ENCODE measurements around the gene TSPAN7. TPM values are rescaled to one million over a fixed set of nuclear protein-coding genes. Genes with fewer than 3 reads are reported as not detected.

TSPAN7 gene
- total and polyA plus RNA-seq, 2 donors (not counting 1 experiment from before 2014, with no cell fraction given): 0.07 to 0.32 TPM

DNA sequence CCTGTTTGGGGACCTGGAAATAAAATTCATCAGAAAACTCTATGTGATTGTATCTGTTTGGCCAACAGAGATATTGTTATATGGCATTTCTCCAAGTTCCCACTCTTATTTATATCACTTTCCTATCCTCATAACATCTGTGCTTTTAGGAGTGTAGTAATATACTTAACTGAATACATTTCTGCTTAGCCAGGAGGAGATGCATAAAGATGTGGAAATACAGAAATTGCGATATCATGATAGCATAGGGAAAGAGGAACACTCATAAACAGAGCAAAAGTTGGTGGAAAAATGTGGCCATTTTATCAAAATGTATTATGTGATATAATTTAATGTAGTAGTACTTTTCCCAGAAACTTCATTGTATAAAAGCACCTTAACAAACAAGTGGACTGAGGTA is 46.1 kb upstream of the TSPAN7 start:
- CTCF ChIA-PET: no interaction called here

DNA sequence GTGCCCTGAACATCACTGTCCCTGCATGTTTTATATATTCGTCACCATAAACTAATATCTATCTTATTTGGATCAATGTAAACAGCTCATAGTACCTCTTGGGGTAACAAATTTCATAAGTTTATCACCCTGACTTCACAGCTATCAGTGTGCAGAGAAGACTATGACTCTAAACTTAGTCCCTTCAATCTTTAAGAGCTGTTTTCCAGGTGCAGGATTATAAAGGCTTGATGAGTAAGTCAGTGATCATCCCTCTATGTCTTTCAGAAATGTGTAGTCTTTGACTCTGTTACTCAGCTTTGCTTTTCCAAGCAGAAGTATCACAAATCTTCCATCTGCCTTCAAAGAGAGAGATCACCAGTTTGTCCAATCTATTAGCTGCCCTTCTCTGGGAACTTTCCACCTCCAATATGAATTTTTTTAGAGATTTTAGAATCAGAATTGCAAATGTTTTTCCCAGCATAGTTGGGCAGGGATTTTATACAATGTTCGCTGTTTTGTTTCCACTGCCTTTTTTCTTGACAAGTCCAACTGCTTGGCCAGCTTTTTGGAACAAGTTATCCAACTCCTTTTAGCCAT is 45.1 kb upstream of the TSPAN7 start:
- no peak for ATAC-seq (ENCODE audit: low read depth)
- WGBS (ENCODE audit: insufficient coverage): no CpG with 5 or more reads among the region's 2 CpGs
- H2AFZ ChIP-seq (ENCODE audit: insufficient read depth, low read depth, low read length, poor library complexity, severe bottlenecking): no peak overlapping the region
- no peak for DNase-seq
- H3K9ac ChIP-seq (ENCODE audit: low read length): no peak overlapping the region
- no peak overlapping the region for H3K4me3 ChIP-seq (ENCODE audit: control extremely low read depth in 1 of 5, extremely low read depth in 1 of 5, insufficient read depth in 1 of 5, low read depth in 2 of 5, low read length in 4 of 5)
- no peaks in the 10 kb centered on the region for H3K27me3 ChIP-seq (replicated peaks in 1 of 4; ENCODE audit: control extremely low read depth in 1 of 4, control insufficient read depth in 3 of 4, insufficient read depth in 4 of 4, low read length in 3 of 4)
- H3K27ac ChIP-seq (ENCODE audit: low read length in 2 of 2): no peak overlapping the region
- intact Hi-C loops (cut with micrococcal nuclease): no loop called here
- Mint-ChIP-seq H3K27ac (no peak overlapping the region), H3K27me3 (peaks cover 3% of the 10 kb centered on the region), H3K4me1 (no peaks in the 10 kb centered on the region), H3K4me3 (no peak overlapping the region), H3K9me3 (ENCODE audit: insufficient read depth) (no peaks in the 10 kb centered on the region)
- ChIA-PET POLR2A (no interaction called here), CTCF (no interaction called here)
- TF ChIP-seq, protein P1, sequence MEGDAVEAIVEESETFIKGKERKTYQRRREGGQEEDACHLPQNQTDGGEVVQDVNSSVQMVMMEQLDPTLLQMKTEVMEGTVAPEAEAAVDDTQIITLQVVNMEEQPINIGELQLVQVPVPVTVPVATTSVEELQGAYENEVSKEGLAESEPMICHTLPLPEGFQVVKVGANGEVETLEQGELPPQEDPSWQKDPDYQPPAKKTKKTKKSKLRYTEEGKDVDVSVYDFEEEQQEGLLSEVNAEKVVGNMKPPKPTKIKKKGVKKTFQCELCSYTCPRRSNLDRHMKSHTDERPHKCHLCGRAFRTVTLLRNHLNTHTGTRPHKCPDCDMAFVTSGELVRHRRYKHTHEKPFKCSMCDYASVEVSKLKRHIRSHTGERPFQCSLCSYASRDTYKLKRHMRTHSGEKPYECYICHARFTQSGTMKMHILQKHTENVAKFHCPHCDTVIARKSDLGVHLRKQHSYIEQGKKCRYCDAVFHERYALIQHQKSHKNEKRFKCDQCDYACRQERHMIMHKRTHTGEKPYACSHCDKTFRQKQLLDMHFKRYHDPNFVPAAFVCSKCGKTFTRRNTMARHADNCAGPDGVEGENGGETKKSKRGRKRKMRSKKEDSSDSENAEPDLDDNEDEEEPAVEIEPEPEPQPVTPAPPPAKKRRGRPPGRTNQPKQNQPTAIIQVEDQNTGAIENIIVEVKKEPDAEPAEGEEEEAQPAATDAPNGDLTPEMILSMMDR (IDR thresholded peaks at IDR 0.05): no peak
- TF ChIP-seq EZH2 (IDR thresholded peaks at IDR 0.05; ENCODE audit: borderline replicate concordance, insufficient read depth, low read depth, low read length, poor library complexity, severe bottlenecking): no peak
- H3K9me3 ChIP-seq (ENCODE audit: control extremely low read depth in 1 of 3, control insufficient read depth in 2 of 3, insufficient read depth in 1 of 3, low read length in 2 of 3): no peaks in the 10 kb centered on the region
- no peaks in the 10 kb centered on the region for H3K79me2 ChIP-seq (ENCODE audit: control insufficient read depth, insufficient read depth, low read length)
- H3K4me1 ChIP-seq (ENCODE audit: control insufficient read depth in 2 of 2, insufficient read depth in 2 of 2, low read length in 2 of 2): no peaks in the 10 kb centered on the region
- H3K36me3 ChIP-seq (replicated peaks in 1 of 2; ENCODE audit: control extremely low read depth in 1 of 2, control insufficient read depth in 1 of 2, extremely low read depth in 1 of 2, insufficient read depth in 2 of 2, low read length in 1 of 2): no peaks in the 10 kb centered on the region
- no peak overlapping the region for H3K4me2 ChIP-seq (replicated peaks; ENCODE audit: low read depth, low read length, poor library complexity, severe bottlenecking)
- H4K20me1 ChIP-seq (ENCODE audit: control insufficient read depth, insufficient read depth, low read length, poor library complexity, severe bottlenecking): no peaks in the 10 kb centered on the region

More for the DNA sequence above, 46.1 kb upstream of the TSPAN7 start:
- Mint-ChIP-seq H3K27ac (no peak overlapping the region), H3K27me3 (peaks cover 3% of the 10 kb centered on the region), H3K4me3 (no peak overlapping the region), H3K9me3 (ENCODE audit: insufficient read depth) (no peaks in the 10 kb centered on the region), H3K4me1 (no peaks in the 10 kb centered on the region)
- Histone ChIP-seq H3K4me1 (ENCODE audit: control insufficient read depth in 2 of 2, insufficient read depth in 2 of 2, low read length in 2 of 2) (no peaks in the 10 kb centered on the region), H2AFZ (ENCODE audit: insufficient read depth, low read depth, low read length, poor library complexity, severe bottlenecking) (no peak overlapping the region), H3K4me2 (replicated peaks; ENCODE audit: low read depth, low read length, poor library complexity, severe bottlenecking) (no peak overlapping the region), H3K9me3 (ENCODE audit: control extremely low read depth in 1 of 3, control insufficient read depth in 2 of 3, insufficient read depth in 1 of 3, low read length in 2 of 3) (no peaks in the 10 kb centered on the region), H3K36me3 (replicated peaks in 1 of 2; ENCODE audit: control extremely low read depth in 1 of 2, control insufficient read depth in 1 of 2, extremely low read depth in 1 of 2, insufficient read depth in 2 of 2, low read length in 1 of 2) (no peaks in the 10 kb centered on the region), H3K79me2 (ENCODE audit: control insufficient read depth, insufficient read depth, low read length) (no peaks in the 10 kb centered on the region), H3K27ac (ENCODE audit: low read length in 2 of 2) (no peak overlapping the region), H4K20me1 (ENCODE audit: control insufficient read depth, insufficient read depth, low read length, poor library complexity, severe bottlenecking) (no peaks in the 10 kb centered on the region), H3K27me3 (replicated peaks in 1 of 4; ENCODE audit: control extremely low read depth in 1 of 4, control insufficient read depth in 3 of 4, insufficient read depth in 4 of 4, low read length in 3 of 4) (no peaks in the 10 kb centered on the region), H3K9ac (ENCODE audit: low read length) (no peak overlapping the region), H3K4me3 (ENCODE audit: control extremely low read depth in 1 of 5, extremely low read depth in 1 of 5, insufficient read depth in 1 of 5, low read depth in 2 of 5, low read length in 4 of 5) (no peak overlapping the region)
- intact Hi-C loops (cut with micrococcal nuclease): no loop called here
- WGBS (ENCODE audit: insufficient coverage): no CpG with 5 or more reads among the region's 1 CpG
- DNase-seq (no peak), ATAC-seq (ENCODE audit: low read depth) (no peak)
- no peak for TF ChIP-seq EZH2 (IDR thresholded peaks at IDR 0.05; ENCODE audit: borderline replicate concordance, insufficient read depth, low read depth, low read length, poor library complexity, severe bottlenecking)
- TF ChIP-seq, protein P1 (IDR thresholded peaks at IDR 0.05): no peak
- POLR2A ChIA-PET: no interaction called here

Measured in B cell (primary cell).